ENCODE data around the gene EXT2.

- TF ChIP-seq CSDC2 (CRISPR knock-in tag; IDR thresholded peaks at IDR 0.05) (no peak), ZC3H10 (CRISPR knock-in tag; IDR thresholded peaks at IDR 0.05) (no peak), POU6F1 (CRISPR knock-in tag; IDR thresholded peaks at IDR 0.05; ENCODE audit: borderline replicate concordance, low read depth) (no peak)
Observed at GRCh38 chr11:44224867-44225501, 129.5 kb downstream of the EXT2 start.
